GM23248 (cell line): Measurements from ENCODE around the gene EVI5L.

Experiments
- EZH2 ChIP-seq: fragments of 200-600 bp; sonication (generic); IDR thresholded peaks from 2 replicates; pipeline ENCODE4 v1.6.1; 2018; ENCODE audit warnings: antibody characterized with exemption, mild to moderate bottlenecking; ENCODE audit not compliant: insufficient read depth, poor library complexity, severe bottlenecking
- EZH2phosphoT487 ChIP-seq: fragments of 200-600 bp; sonication (generic); IDR thresholded peaks from 2 replicates; pipeline ENCODE4 v1.6.1; 2018; ENCODE audit warnings: antibody characterized with exemption, moderate library complexity, mild to moderate bottlenecking, low read depth; ENCODE audit not compliant: insufficient read depth

DNA sequence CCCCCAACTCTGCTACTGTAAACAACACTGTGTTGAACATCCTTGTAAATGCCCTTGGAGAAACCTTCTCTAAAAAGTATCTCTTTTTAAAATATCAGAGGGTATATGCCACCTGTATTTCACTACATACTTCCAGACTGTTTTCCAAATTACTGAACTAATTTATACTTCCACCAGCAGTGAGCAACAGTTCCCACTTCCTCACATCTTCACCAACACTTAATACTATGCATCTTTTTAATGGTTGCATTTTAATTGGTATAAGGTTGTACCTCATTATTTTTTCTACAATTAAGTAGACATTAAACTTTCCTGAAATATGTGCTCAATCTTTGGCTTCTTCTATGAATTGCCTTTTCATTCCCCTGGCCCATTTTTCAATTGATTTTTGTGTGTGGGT, 45.2 kb upstream of the EVI5L start:
- TF ChIP-seq EZH2 (no peak), EZH2phosphoT487 (no peak)
